Hematopoietic multipotent progenitor cell treated with erythropoietin and hydrocortisone succinate and interleukin-3 and kit ligand, for 4 days (in vitro differentiated cells): ENCODE results near the gene TLE5.
A peak's percentile ranks its signal among the peaks of the same experiment; 100 is the strongest.
"Not testable (repeated sequence)": the region's sequence is repeated elsewhere in the genome, so short reads cannot be mapped to it uniquely, and the experiment has no call there.

ENCODE experiments used
- DNase-seq: peaks from one replicate; pipeline ENCODE4 v3.0.0-alpha.2; 2015

The TLE5 gene

DNA sequence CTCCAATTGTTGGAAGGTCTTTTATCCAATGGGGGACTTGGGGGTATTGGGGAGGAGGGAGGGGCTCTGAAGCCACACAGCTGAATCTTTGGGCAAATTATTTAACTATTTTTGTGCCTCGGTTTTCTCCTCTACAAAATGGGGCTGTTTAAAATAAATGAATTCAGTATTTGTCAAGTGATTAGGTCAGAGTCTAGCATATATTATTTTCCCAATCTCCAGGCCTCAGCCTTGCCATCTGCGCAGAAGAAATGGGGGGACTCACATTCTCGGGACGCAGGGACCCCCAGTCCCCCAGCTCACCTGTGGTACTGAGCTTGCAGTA is 1.5 kb downstream of the TLE5 start:
- DNase-seq, result no peak

DNA sequence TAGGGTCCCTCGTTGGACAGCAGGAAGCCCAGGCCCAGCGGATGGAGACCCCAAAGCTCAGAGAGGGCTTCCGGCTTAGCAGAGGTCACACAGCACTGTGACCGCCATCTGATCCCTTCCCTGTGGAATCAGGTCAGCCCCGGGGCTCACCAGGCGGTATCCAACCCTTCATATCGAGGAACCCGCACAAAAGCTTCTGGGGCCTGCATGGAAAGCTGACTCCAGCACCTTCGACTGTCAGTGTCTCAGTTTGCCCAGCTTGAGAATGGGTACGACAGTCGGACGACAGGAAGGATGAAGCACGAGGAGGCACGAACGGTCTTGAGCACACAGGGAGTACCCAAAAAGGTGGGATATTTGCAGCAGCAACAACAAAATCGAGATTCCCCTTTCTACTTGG is 2.6 kb downstream of the TLE5 start:
- DNase-seq, result no peak

DNA sequence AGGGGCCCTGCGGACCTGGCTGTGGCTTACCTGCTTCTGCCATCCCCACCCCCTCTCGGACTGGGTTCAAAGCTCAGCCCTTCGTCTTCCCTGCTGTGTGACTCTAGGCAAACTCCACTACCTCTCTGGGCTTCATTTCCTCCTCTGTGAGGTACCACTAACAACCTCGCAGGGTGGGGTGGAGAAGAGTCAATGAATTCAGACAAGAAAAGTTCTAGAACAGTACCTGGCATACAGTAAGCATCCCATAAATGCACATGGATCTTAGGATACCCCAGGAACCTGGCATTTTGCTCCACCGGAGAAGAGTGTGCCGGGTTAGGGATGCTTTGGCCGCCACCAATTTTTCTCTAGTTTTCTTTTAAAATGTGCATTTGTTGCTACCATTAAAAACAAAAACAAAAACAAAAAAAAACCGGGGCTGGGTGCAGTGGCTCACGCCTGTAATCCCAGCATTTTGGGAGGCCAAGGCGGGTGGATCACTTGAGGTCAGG is 3.4 kb downstream of the TLE5 start:
- no peak for DNase-seq

DNA sequence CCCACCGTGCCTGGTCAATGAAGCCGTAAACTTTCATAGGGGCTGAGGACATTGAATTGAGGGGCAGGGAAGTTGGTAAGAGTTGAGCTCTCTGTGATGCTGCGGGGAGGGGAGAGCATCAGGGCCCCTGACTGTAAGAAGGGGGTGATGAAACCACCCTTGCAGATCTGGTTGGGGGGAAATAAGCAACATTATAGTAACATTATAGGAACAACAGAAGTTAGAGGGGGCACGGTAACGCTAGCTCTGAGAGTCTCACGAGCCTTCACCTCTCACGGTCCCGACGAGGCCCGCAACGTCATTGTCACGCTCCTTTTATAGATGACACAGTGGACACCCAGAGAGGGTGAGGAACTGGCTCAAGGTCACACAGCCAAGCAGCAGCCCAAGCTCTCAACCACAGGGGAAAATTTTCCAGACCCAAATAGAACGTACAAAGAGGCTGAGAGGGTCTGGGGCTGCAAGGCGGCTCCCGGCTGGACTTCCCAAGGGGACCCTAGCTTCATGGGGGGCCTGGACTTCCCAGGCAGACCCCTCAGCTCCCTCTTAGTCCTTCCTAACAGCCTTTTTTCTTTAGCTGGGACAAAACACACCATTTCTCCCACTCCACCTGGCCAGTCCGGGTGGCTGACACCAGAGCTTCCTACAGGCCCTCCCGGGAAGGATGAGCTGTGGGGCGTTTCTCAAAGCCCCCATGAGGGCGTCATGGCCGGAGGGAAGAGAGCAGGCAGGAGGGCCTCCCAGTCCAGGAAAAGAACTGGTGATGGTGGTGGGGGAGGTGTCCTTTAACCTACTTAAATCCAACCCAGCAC is 4.1 kb downstream of the TLE5 start:
- DNase-seq, result no peak

DNA sequence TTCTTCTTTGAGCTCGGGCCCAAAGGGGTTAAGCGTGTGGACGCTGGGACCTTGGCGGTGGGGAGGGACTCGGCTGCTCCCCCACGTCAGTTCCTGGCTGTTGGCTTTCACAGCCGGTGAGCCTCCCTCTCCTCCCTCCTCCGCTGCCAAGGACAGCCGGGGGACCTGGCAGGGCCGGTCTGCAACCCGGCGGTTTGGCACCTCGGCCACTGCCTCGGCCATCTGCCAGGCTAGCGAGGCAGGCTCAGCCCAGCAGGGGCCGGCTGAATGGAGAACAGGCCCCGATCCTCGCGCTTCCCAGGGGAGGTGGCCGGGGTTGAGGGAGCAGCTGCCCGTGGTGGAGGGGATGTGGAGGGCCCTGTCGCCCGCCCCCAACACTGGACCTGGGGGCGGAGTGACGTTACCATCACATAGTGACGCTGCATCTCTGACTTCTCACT is 5.0 kb downstream of the TLE5 start:
- DNase-seq, result no peak

DNA sequence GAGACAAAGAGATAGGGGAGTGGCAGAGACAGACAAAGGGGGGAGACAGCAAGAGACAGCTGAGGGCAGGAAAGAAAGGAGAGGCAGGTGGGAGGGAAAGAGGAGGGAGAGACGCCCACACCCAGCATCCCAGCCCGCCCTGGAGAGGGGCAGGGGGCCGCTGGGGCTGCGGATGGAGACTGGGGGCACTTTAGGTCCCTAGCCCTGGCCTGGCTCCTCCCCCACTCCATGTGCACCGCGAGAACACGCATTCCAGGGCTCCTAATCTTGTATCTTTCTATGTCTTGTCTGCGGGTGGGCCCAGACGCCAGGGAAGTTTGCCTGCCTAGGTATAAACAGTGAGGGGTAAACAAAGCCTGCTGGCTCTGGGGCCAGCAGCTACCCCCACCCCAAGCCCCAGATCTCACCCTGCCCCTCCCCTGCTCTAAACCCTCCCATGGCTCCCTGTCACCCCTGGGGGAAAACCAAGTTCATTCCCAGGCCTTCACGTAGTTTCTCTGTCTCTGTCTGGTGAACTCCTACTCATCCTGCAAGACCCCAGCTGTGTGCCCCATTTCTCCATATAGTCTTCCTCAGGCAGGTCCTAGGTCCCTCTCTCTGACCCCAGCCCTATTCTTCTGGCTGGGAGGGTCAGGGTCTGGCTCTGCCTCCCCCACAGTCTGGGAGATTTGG is 5.7 kb downstream of the TLE5 start:
- DNase-seq, result no peak

DNA sequence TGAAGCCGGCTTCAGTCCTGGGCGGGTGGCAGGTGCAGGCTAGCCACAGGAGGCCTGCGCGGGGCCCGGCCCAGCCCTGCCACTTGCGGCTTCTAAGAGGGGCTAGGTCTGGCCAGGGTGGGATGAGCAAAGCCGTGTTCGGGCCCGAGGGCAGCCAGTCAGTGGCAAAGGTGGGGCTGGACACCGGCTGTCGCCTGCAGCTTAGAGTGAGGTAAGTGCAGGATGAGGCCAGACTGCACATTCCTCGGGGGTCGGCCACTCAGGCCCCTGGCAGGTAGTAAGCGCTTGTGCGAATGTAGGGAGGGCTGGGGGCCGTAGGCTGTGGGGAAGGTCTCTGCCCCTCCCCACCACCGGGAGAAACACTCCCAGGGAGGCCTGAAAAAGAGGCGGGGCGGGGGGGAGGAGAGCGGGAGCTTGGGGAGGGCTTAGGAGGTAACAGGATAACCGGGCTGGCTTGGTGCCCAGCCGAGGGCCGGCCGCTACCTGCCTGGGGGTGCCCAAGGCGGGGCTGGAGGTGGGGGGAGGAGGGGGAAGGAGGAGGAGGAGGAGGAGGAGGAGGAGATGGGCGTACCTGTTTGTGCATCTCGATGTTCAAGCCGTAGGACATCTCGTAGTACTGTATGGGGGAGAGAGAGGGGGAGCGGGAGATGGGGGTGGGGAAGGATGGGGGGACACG is 6.4 kb downstream of the TLE5 start:
- no peak for DNase-seq

DNA sequence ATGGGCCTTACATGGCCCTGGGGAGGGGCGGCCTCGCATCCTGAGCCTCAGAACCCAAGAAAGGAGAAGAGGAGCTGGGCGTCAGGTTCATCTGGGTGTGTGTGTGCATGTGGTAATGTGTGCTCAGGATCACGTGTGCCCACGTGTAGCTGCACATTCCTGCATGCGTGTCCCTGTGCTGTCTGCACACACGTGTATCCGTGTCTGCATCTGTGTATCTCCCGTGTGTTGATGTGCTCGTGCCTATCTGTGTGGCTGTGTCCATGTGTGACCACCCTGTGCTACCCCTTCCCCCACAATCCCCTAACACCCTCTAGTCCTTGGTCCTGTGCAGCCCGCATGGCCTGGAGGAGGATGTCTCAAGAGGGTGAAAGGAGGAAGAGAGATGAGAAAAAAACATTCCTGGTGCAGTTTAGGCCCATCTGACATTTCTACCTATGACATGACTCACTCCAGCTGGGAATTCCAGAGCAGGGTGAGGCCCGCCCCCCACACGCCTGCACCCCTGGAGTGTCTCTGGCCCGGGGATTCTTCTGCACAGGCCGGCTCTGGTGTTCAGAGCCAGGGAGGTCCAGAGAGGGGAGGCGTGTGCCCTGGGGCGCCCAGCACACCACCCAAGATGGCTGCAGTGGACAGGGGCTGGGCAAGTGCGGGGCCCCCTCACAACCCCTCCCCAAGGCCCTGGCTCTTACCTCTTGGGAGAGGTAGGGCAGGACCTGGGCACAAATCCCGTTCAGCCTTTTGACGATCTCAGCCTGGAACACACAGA is 7.1 kb downstream of the TLE5 start:
- DNase-seq, result no peak

DNA sequence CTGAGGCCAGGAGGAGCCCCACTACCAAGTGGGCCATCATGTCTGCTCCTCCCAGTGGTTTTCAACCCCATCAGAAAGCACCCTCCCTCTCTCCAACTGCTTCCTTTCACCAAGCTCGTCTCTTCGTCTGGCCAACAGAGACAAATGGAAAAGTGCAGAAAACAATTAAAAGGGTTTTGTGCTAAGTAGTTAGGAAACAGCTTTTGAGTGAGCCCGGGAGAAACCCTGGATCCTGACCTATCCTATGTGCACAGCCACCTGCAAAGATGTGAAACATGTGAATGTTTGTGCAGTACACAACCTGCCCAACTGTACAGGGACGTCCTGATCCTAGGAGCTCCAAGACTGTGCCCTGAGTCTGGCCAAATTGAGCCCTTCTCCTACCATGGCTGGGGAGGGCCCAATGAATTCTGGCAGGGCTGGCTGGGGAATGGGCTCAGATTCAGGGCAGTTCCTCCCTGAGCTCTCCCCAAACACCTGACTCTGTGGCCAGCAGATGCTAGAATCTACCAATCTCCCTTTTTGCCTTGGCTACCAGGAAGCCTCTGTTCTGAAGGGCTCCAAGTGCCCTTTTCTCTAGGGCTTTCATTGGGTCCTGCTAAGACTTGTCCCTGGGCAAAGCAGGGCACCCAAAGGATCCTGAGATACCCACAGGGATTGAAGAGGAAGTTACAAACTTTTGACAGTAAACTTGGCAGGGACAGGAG is 7.9 kb downstream of the TLE5 start:
- no peak for DNase-seq

DNA sequence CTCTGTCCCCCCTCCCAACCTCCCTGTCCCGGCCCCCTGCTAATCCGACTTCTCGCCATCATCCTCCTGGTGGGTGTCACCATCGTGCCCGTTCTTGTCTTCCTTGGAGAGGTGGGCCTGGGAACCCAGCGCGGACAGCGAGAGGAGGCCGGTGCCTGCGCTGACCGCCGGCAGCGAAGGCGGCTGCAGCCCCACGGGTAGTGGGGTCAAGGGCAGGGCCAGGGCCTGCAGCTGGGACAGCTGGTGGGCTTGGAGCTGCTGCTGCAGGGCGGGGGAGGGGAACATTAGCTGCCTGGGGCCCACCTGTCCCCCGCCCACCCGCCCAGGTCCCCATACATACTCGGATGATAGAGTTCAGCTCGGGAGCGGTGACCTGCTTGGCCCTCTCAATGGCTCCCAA is 8.5 kb downstream of the TLE5 start:
- DNase-seq, result no peak

DNA sequence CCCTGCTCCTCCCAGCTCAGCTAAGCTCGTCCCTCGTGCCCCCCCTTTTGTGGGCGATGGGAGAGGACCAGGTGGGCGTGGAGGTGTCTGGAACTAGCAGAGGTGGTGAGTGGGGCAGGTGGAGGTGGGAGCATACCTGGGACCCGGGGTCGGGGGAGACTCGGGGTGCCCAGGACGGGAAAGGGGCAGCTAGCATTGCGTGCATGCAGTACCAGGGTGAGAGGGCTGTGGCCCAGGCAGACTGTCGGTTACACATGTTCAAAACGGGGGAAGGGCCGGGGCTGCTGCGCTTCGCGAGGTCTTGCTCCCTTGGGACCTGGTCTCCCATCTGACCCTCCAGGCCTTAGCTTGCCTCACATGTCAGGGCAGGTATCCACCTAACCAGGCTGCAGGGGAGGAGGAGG is 9.1 kb downstream of the TLE5 start:
- no peak for DNase-seq

DNA sequence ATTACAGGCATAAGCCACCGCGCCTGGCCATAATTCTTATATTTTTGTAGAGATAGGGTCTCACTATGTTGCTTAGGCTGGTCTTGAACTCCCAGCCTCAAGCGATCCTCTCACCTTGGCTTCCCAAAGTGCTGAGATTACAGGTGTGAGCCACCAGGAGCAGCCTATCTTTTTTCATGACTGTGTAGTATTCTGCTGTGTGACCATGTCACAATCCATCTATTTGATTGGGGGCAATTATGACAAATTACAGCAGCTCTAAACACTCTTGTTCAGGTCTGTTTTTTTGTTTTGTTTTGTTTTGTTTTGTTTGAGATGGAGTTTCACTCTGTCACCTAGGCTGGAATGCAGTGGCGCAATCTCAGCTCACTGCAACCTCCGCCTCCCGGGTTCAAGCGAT is 12.3 kb downstream of the TLE5 start:
- DNase-seq, result not testable (repeated sequence)

DNA sequence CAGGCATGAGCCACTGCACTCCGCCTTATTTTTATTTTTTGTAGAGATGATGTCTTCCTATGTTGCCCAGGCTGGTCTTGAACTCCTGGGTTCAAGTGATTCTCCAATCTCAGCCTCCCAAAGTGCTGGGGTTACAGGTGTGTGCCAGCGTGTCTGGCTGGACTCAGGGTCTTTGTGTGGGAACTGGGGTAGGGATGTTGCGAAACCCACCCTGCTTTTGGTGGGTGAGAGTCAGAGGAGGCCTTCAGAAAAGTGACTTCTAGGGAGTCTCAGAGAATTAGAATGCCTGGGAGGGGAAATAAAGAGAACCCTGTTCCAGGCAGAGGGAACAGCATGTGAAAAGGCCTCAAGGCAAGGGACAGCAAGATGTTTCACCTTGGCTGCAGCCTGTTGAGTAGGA is 13.2 kb downstream of the TLE5 start:
- no peak for DNase-seq

DNA sequence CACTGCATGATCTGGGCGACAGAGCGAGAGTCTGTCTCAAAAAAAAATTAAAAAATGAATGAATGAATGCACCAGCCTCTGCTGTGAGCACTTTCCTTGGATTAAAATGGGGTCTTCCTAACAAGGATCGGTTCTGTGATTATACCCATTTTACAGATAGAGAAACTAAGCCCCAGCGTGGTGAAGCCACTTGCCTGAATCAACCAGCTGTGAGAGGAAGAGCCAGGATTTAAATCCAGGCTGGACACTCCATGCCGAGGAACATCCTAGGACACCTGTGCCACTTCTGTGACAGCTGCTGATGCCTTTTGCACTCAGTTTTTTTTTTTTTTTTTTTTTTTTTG is 14.1 kb downstream of the TLE5 start:
- DNase-seq, result no peak

DNA sequence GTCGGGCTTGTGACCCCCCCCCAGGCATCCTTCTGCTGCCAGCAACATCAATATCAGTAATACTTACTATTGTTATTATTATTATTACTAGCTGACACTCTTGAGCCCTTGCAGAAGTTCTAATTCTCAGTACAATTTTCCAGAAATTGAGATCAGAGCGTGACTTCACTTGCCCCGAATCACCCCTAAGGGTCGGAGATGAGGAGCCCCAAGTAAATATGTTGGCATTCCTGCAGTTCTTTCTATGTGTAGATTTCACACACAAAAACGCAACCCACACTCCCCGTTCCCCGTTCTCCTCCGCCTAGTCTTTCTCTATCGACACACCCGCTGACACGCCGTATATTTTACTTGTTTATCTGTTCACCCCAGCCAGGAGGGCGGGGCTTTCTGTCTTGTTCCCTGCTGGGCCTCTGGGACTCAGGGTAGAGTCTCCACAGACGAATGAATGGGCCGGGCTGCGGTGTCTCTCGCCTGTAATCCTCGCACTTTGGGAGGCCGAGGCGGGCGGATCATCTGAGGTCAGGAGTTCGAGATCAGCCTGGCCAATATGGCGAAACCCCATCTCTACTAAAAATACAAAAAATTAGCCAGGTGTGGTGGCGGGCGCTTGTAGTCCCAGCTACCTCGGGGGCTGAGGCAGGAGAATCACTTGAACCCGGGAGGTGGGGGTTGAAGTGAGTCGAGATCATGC is 14.7 kb downstream of the TLE5 start:
- DNase-seq, result peak; percentile 98

DNA sequence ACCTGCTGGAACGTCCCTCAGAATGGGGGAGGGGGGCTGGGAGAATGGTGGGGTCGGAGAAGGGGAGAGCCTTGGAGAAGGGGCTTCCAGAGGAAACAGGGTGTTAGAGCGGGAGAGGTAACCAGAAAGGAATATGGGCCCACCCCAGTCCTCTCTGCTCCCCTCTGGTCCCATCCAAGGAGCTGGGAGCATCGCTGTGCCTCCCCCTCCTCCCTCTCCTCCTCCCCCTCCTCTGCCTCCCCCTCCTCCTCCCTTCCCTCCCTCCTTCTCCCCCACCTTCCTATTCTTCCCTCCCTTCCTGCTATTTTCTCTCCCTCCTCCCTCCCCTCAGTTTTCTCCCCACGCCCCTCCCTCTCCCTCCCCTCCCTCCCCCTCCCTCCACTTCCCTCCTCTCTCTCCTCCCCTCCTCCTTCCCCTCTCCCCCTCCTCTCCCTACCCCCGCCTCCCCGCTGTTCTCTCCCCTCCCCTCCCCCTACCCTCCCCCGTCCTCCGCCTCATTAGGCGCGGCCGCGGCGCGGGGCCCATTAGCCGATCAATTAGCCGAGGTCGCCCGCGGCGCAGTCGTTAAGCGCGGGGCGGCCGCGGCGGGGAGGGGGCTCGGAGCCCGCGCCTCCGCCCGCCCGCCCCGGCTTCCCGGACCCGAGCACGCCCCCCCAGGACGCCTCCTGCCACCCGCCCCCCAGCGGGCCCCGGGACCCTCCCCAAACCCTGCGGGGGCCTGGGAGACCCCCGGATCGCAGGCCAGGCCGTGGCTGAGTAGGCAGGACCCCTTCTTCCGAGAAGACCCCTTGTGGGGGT is 15.4 kb downstream of the TLE5 start:
- DNase-seq, result peak; percentile 52

DNA sequence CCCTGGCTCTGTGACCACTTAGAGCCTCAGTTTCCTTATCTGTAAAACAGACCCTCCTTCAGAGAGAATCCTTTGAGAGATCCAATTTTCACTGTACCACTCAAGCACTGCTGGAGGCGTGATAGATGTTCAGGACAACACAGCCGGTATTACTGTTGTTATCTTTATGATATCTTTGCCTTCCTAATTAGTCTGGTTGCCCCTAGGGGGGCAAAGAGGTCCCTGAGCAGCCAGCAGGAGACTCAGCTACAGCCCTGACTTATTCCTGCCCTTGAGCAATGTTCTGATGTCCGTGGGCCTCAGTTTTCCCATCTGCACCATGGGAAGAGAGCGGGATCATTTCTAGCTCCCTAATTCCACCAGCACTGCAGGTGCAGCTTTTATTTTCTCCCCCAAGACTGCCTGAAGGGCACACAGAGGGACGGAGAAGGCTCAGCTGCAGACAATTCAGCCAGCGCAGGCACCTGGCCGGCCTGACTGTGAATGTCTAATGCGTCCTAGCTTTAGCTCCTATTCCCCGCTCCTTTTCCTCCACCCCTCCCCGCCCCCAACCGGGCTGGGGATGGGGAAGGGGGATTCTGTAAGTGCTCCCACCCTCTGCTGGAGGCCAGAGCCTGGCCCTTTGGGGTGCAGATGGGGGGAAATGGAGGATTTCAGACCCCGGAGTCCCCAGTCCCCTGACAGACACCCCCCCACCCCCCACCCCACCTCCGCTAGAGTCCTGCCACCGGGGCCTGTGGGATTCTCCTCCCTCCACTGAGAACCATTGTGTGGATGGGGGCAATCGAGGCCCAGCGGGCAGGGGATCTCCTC is 16.2 kb downstream of the TLE5 start:
- DNase-seq, result no peak

DNA sequence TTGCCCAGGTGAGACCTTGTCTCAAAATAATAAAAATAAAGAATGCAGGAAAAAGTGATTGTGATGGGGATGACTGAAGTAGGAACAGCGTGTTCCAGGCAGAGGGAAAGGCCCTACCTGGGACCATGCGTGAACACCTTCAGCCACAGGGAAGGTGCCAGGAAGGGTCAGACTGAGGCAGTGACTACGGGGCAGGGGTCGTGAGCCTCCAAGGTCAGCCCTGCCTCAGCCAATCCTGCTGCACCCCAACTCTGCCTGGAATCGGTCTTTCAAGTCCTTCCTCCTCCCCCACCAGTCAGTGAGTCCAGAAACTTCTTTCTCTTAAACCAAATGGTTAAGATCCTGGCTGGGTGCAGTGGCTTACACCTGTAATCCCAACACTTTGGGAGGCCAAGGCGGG is 17.1 kb downstream of the TLE5 start:
- no peak for DNase-seq

DNA sequence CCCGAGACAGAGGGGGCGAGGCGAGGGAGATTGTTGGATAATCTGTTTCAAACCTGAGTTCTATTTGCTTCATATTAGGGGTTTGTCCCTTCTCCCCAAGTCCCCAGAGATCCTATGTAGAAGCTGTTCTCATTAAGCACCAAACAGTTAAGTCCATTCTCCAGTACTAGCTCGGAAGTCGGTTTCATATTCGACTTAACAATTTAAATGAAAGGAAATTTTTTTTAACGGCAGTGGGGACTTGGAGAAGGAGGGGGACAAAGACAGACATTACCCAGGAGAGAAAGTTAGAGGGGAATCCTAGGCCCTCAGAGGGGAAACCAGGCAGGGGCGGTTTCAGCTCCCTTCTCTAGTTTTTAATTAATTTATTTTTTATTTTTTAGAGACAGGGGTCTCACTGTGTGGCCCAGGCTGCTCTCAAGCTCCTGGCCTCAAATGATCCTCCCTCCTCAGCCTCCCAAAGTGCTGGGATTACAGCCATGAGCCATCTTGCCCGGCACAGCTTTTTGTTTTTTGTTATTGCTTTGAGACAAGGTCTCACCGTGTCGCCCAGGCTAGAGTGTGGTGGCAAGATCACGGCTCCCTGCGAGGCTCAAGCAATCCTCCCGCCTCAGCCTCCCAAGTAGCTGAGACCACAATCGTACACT is 19.6 kb downstream of the TLE5 start:
- no peak for DNase-seq
